HFFc6 (cell line): ENCODE data around the gene TULP4. TPM values are rescaled to one million over a fixed set of nuclear protein-coding genes. Genes with fewer than 3 reads are reported as not detected.
"Not testable (repeated sequence)": the region's sequence is repeated elsewhere in the genome, so short reads cannot be mapped to it uniquely, and the experiment has no call there.

Experiments
- DNase-seq: peaks from one replicate; pipeline ENCODE4 v3.0.0-alpha.2; 2018
- H3K27ac Mint-ChIP-seq: 2 replicates; pipeline ENCODE4 v1.8.0; 2020; ENCODE audit warnings: mild to moderate bottlenecking, mixed read lengths
- H3K27me3 Mint-ChIP-seq: 2 replicates; pipeline ENCODE4 v1.8.0; 2021; ENCODE audit warnings: mild to moderate bottlenecking, moderate library complexity, mixed read lengths; ENCODE audit not compliant: insufficient read depth
- H3K36me3 Mint-ChIP-seq: 2 replicates; pipeline ENCODE4 v1.8.0; 2021; ENCODE audit warnings: low read depth, mixed read lengths
- H3K4me1 Mint-ChIP-seq: 2 replicates; pipeline ENCODE4 v1.8.0; 2020; ENCODE audit warnings: low read depth, mixed read lengths
- H3K4me3 Mint-ChIP-seq: 2 replicates; pipeline ENCODE4 v1.8.0; 2020; ENCODE audit warnings: mild to moderate bottlenecking, moderate library complexity, mixed read lengths
- H3K9me3 Mint-ChIP-seq: 2 replicates; pipeline ENCODE4 v1.8.0; 2020; ENCODE audit warnings: mild to moderate bottlenecking, mixed read lengths
- CTCF ChIP-seq: fragments of 200-600 bp; sonication (generic); IDR thresholded peaks from 2 replicates; pipeline ENCODE4 v1.5.0; 2021; ENCODE audit warnings: antibody characterized with exemption, mild to moderate bottlenecking
- total RNA-seq, 6 experiments: library from RNA; stranded (reverse); fragmentation: NEBNext Ultra II Directional; extraction: Animal tissue kit (Norgen Biotek cat#: 25700); gene quantifications; 2 replicates in 1 of 6; 3 replicates in 5 of 6; pipeline ENCODE4 v1.2.3, GENCODE V29; 2021

Gene TULP4
- total RNA-seq, 6 experiments from 2014 or later: 48.4 to 55.2 (median 51.8) TPM

- H3K36me3 Mint-ChIP-seq: no peaks in the 10 kb centered on the region
- no peak overlapping the region for H3K4me3 Mint-ChIP-seq
- H3K4me1 Mint-ChIP-seq: no peaks in the 10 kb centered on the region; the same call in 1 of the 2 replicates
- no peak for TF ChIP-seq CTCF
- no peak overlapping the region for H3K27ac Mint-ChIP-seq
- peaks cover 8% of the 10 kb centered on the region for H3K27me3 Mint-ChIP-seq
- DNase-seq: no peak
- no peaks in the 10 kb centered on the region for H3K9me3 Mint-ChIP-seq
These were observed 240.0 kb downstream of the TULP4 start for GRCh38 chr6:158552055-158552795.

- Mint-ChIP-seq H3K4me3 (no peak overlapping the region), H3K27ac (no peak overlapping the region), H3K27me3 (peaks cover 8% of the 10 kb centered on the region), H3K36me3 (no peaks in the 10 kb centered on the region), H3K4me1 (no peaks in the 10 kb centered on the region; the same call in 1 of the 2 replicates), H3K9me3 (no peaks in the 10 kb centered on the region)
- no peak for DNase-seq
- no peak for TF ChIP-seq CTCF
These were observed 240.5 kb downstream of the TULP4 start for GRCh38 chr6:158552796-158553138.

GRCh38 chr6:158554611-158555361, 242.5 kb downstream of the TULP4 start:
- Mint-ChIP-seq H3K36me3 (no peaks in the 10 kb centered on the region), H3K27me3 (peaks cover 8% of the 10 kb centered on the region), H3K4me1 (no peaks in the 10 kb centered on the region; the same call in 1 of the 2 replicates), H3K27ac (no peak overlapping the region), H3K9me3 (no peaks in the 10 kb centered on the region), H3K4me3 (no peak overlapping the region)
- no peak for DNase-seq
- TF ChIP-seq CTCF: no peak

GRCh38 chr6:158556113-158556512, 243.8 kb downstream of the TULP4 start:
- no peaks in the 10 kb centered on the region for H3K36me3 Mint-ChIP-seq
- TF ChIP-seq CTCF: no peak
- H3K27me3 Mint-ChIP-seq: peaks cover 8% of the 10 kb centered on the region; the same call in 1 of the 2 replicates
- no peak overlapping the region for H3K4me3 Mint-ChIP-seq
- H3K27ac Mint-ChIP-seq: no peak overlapping the region
- H3K4me1 Mint-ChIP-seq: peaks cover 6% of the 10 kb centered on the region
- H3K9me3 Mint-ChIP-seq: no peaks in the 10 kb centered on the region
- no peak for DNase-seq

- H3K4me1 Mint-ChIP-seq: peaks cover 16% of the 10 kb centered on the region
- not testable (repeated sequence) for DNase-seq, H3K9me3 Mint-ChIP-seq, H3K36me3 Mint-ChIP-seq, H3K27ac Mint-ChIP-seq, H3K4me3 Mint-ChIP-seq
- peaks cover 11% of the 10 kb centered on the region for H3K27me3 Mint-ChIP-seq
These were observed 244.8 kb downstream of the TULP4 start for GRCh38 chr6:158557110-158557509.

DNA sequence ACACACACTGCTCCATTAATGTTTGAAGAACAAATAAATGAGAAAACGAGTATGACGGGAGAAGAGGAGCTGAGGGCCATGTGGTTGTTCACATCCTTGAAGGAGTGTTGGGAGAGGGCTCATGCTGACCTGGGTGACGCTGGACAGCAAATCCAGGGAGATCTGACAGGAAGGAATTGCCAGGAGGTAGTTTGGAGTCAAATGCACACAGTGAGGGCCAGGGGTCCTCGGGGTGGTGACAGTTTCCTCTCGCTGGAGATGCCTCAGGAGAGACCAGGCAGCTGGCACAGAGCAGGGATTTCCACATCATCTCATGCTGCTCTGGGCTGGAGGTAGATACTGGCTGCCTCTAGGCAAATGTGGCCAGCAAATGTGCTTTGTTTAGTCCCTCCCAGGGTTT, 245.7 kb downstream of the TULP4 start:
- H3K4me1 Mint-ChIP-seq: peaks cover 24% of the 10 kb centered on the region
- H3K4me3 Mint-ChIP-seq: no peak overlapping the region
- H3K27ac Mint-ChIP-seq: no peak overlapping the region
- H3K27me3 Mint-ChIP-seq: peaks cover 7% of the 10 kb centered on the region
- H3K36me3 Mint-ChIP-seq: no peaks in the 10 kb centered on the region
- DNase-seq: no peak
- TF ChIP-seq CTCF: no peak
- no peaks in the 10 kb centered on the region for H3K9me3 Mint-ChIP-seq
